ENCODE data around the gene NAP1L5.

GRCh38 chr4:88720451-88721428 is 23.1 kb upstream of the NAP1L5 start:
- TF ChIP-seq REST (IDR thresholded peaks at IDR 0.05; ENCODE audit: insufficient read depth in 1 of 2, low read depth in 2 of 2, low read length in 2 of 2) (no peak), SIN3A (IDR thresholded peaks at IDR 0.05; ENCODE audit: borderline replicate concordance, insufficient read depth, low read length) (no peak), TAF1 (IDR thresholded peaks at IDR 0.05; ENCODE audit: borderline replicate concordance, insufficient read depth, low read length) (no peak)
